ENCODE results near the gene GRIA2.
"Not testable (repeated sequence)": the region's sequence is repeated elsewhere in the genome, so short reads cannot be mapped to it uniquely, and the experiment has no call there.

The GRIA2 gene

GRCh38 chr4:157245351-157245750, 24.8 kb downstream of the GRIA2 start:
- H3K4me2 ChIP-seq, result no peak overlapping the region
- H3K9me3 ChIP-seq, result no peaks in the 10 kb centered on the region
- no peaks in the 10 kb centered on the region for H3K4me1 ChIP-seq
- no peak overlapping the region for H3K4me3 ChIP-seq
- no peaks in the 10 kb centered on the region for H3K36me3 ChIP-seq
- H3K27me3 ChIP-seq, result no peaks in the 10 kb centered on the region
- H4K20me1 ChIP-seq, result no peaks in the 10 kb centered on the region
- no peak overlapping the region for H3K9ac ChIP-seq
- no peak for TF ChIP-seq Cebpa-rat (IDR thresholded peaks at IDR 0.05)
- H3K27ac ChIP-seq, result no peak overlapping the region

DNA sequence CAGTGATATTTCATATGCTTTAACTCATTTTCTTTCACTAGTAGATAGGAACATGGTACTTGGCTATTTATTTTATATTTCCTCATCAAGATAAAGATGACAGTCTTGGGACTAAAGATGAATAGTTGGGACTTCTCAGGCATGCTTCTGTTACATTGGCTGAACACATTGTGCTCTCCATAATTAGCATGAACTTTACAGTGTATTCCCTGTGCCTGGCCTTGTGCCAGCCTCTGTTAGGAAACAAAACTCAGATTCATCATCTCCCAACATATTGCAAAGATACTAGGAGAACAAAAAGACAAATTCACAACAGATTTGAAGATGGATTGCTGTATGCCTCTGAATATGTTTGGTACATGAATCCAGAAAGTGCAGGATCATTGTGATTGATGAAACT, 26.4 kb downstream of the GRIA2 start:
- Histone ChIP-seq H4K20me1 (no peaks in the 10 kb centered on the region), H3K9me3 (no peaks in the 10 kb centered on the region), H3K4me1 (no peaks in the 10 kb centered on the region), H3K27me3 (no peaks in the 10 kb centered on the region), H3K27ac (no peak overlapping the region), H3K9ac (no peak overlapping the region), H3K4me2 (no peak overlapping the region), H3K4me3 (no peak overlapping the region), H3K36me3 (no peaks in the 10 kb centered on the region)
- no peak for TF ChIP-seq Cebpa-rat (IDR thresholded peaks at IDR 0.05)

- H3K4me3 ChIP-seq, H4K20me1 ChIP-seq, H3K4me2 ChIP-seq, H3K27me3 ChIP-seq, H3K36me3 ChIP-seq, H3K9ac ChIP-seq, H3K4me1 ChIP-seq, H3K27ac ChIP-seq: not testable (repeated sequence)
- H3K9me3 ChIP-seq, result peaks cover 14% of the 10 kb centered on the region
Measured at GRCh38 chr4:157258165-157258564, 37.6 kb downstream of the GRIA2 start.

DNA sequence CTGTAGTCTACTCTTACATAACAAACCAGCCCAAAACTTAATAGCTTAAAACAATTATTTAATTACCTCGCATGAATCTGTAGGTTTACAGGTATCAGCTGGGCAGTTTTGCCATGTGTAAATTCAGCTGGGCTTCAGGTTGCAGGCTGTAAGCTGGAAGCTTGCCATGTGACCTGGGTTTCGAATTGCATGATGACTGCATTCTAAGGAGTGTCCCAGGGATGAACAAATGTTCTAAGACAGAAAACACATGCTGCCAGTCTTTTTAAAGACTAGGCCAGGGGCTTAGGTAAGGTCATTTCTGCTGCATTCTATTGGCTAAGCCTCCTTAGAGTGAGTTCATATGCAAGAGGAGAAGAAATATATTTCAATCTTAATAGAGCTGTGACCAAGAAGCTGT, 44.8 kb downstream of the GRIA2 start:
- no peak overlapping the region for H3K9ac ChIP-seq
- no peaks in the 10 kb centered on the region for H3K4me1 ChIP-seq
- no peak overlapping the region for H3K4me2 ChIP-seq
- H3K4me3 ChIP-seq, result no peak overlapping the region
- no peaks in the 10 kb centered on the region for H4K20me1 ChIP-seq
- no peak overlapping the region for H3K27ac ChIP-seq
- TF ChIP-seq Cebpa-rat (IDR thresholded peaks at IDR 0.05), result no peak
- no peaks in the 10 kb centered on the region for H3K27me3 ChIP-seq
- no peaks in the 10 kb centered on the region for H3K36me3 ChIP-seq
- no peaks in the 10 kb centered on the region for H3K9me3 ChIP-seq

GRCh38 chr4:157270108-157270507, 49.6 kb downstream of the GRIA2 start:
- Histone ChIP-seq H3K27ac (no peak overlapping the region), H3K27me3 (no peaks in the 10 kb centered on the region), H3K9ac (no peak overlapping the region), H3K4me3 (no peak overlapping the region), H3K9me3 (no peaks in the 10 kb centered on the region), H3K36me3 (no peaks in the 10 kb centered on the region), H3K4me2 (no peak overlapping the region), H4K20me1 (no peaks in the 10 kb centered on the region), H3K4me1 (no peaks in the 10 kb centered on the region)
- no peak for TF ChIP-seq Cebpa-rat (IDR thresholded peaks at IDR 0.05)

DNA sequence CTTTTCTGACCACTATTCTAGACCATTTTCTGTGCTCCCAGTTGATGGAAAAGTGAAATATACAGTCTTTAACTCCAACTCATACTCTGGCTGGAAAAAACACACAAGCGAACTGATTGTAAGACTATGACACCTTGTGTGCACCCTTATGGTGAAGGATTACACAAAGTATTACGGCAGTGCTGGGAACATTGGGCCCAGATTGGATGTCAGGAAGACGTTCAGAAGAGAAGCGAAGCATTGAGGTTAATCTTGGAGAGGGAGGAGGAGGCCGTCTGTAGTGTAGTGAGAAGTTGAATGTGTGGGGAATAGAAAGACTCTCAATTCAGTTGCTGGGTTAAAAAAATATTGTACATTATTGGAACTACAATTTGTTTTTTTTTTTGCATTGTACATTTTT, 50.0 kb downstream of the GRIA2 start:
- Histone ChIP-seq H3K27me3 (no peaks in the 10 kb centered on the region), H3K9ac (no peak overlapping the region), H3K36me3 (no peaks in the 10 kb centered on the region), H3K27ac (no peak overlapping the region), H3K4me3 (no peak overlapping the region), H4K20me1 (no peaks in the 10 kb centered on the region), H3K9me3 (no peaks in the 10 kb centered on the region), H3K4me2 (no peak overlapping the region), H3K4me1 (no peaks in the 10 kb centered on the region)
- TF ChIP-seq Cebpa-rat (IDR thresholded peaks at IDR 0.05), result no peak

DNA sequence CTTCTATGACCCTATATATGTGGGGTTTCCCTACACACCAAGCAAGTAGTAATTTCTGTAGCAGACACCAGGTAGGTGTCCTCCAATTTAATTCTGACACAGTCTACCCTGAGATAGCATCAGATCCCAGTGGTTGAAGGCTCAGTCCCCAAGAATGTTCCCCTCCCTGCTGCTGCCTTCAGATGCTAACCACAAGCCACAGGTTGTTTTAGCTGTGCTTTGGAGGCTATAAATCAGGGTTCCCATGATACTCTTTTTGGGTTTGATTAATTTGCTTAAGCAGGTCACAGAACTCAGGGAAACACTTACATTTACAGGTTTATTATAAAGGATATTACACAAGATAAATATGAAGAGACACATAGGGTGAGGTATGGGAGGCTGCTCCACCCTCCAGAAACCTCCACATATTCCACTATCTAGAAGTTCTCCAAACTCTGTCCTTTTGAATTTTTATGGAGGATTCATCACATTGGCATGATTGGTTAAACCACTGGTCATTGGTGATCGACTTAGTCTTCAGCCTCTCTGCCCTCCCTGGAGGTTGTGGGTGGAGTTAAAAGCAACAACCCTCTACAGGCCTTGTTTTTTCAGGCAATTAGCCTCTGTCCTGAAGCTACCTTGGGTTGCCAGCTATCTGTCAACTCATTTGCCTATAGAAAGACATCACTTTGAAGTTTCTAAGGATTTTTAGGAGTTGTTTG, 50.8 kb downstream of the GRIA2 start:
- H3K9ac ChIP-seq, result no peak overlapping the region
- no peaks in the 10 kb centered on the region for H3K9me3 ChIP-seq
- no peaks in the 10 kb centered on the region for H4K20me1 ChIP-seq
- no peaks in the 10 kb centered on the region for H3K27me3 ChIP-seq
- no peak overlapping the region for H3K27ac ChIP-seq
- H3K4me1 ChIP-seq, result no peaks in the 10 kb centered on the region
- H3K4me3 ChIP-seq, result no peak overlapping the region
- H3K4me2 ChIP-seq, result no peak overlapping the region
- no peaks in the 10 kb centered on the region for H3K36me3 ChIP-seq
- no peak for TF ChIP-seq Cebpa-rat (IDR thresholded peaks at IDR 0.05)

DNA sequence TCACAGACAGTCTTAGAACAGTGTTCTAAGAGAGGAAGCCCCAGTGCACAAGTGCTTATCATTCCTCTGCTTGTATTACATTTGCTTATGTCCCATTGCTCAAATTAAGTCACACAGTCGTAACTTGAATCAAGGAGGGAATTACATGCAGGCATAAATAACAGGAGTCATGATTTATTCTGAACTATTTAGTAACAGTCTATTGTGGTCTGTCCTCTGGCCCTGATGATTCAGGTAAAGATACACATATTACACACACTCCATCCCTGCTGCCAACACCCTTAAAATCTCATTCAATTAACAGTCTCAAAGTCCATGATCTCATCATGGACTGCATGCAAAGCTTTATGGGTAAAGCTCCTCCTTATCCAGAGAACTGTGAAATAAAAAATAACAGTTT, 60.1 kb downstream of the GRIA2 start:
- Histone ChIP-seq H4K20me1 (no peaks in the 10 kb centered on the region), H3K4me3 (no peak overlapping the region), H3K36me3 (no peaks in the 10 kb centered on the region), H3K9ac (no peak overlapping the region), H3K9me3 (no peaks in the 10 kb centered on the region), H3K27ac (no peak overlapping the region), H3K4me1 (no peaks in the 10 kb centered on the region), H3K27me3 (no peaks in the 10 kb centered on the region), H3K4me2 (no peak overlapping the region)
- no peak for TF ChIP-seq Cebpa-rat (IDR thresholded peaks at IDR 0.05)

DNA sequence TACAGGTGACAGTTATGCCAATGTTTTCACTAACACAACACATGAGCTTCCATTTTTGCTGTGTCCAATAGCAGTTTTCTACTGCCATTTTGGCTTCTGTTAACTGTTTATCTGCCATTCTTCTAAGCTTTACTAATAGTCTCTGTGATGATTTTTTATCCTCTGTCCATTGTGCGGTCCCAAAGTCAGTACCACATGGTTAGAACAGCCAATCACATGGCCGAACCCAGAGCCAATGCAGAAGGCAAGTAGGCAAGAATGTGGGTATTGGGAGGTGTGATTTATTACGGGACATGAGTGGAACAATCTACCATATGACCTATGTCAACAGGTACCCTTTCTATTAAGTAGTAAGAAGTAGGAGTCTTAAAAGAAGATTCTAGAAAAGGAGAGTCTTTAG, 61.5 kb downstream of the GRIA2 start:
- Histone ChIP-seq H3K4me3 (no peak overlapping the region), H3K27me3 (no peaks in the 10 kb centered on the region), H3K27ac (no peak overlapping the region), H3K4me1 (no peaks in the 10 kb centered on the region), H3K36me3 (no peaks in the 10 kb centered on the region), H3K9me3 (no peaks in the 10 kb centered on the region), H3K4me2 (no peak overlapping the region), H4K20me1 (no peaks in the 10 kb centered on the region), H3K9ac (no peak overlapping the region)
- TF ChIP-seq Cebpa-rat (IDR thresholded peaks at IDR 0.05), result no peak

- TF ChIP-seq Cebpa-rat (IDR thresholded peaks at IDR 0.05), result no peak
- Histone ChIP-seq H3K9me3 (no peaks in the 10 kb centered on the region), H3K9ac (no peak overlapping the region), H3K4me3 (no peak overlapping the region), H3K36me3 (no peaks in the 10 kb centered on the region), H3K4me1 (no peaks in the 10 kb centered on the region), H3K27ac (no peak overlapping the region), H3K27me3 (no peaks in the 10 kb centered on the region), H3K4me2 (no peak overlapping the region), H4K20me1 (no peaks in the 10 kb centered on the region)
Measured at GRCh38 chr4:157287445-157287844, 66.9 kb downstream of the GRIA2 start.

- Histone ChIP-seq H4K20me1 (no peaks in the 10 kb centered on the region), H3K36me3 (no peaks in the 10 kb centered on the region), H3K27ac (no peak overlapping the region), H3K4me3 (no peak overlapping the region), H3K4me1 (no peaks in the 10 kb centered on the region), H3K9ac (no peak overlapping the region), H3K9me3 (no peaks in the 10 kb centered on the region), H3K4me2 (no peak overlapping the region), H3K27me3 (no peaks in the 10 kb centered on the region)
- TF ChIP-seq Cebpa-rat (IDR thresholded peaks at IDR 0.05), result no peak
Measured at GRCh38 chr4:157290622-157291021, 70.1 kb downstream of the GRIA2 start.

Data from BLaER1 (cell line).